Transverse colon (tissue), 4 donors: ENCODE data around the gene CDH13. TPM values are rescaled to one million over a fixed set of nuclear protein-coding genes. Genes with fewer than 3 reads are reported as not detected.

ENCODE experiments used
- DNase-seq: peaks from one replicate; pipeline ENCODE4 v3.0.0-alpha.2; 2019
- H3K27ac ChIP-seq, 4 donors: fragments of 200-600 bp; sonication (generic); 2 replicates each; pipeline ENCODE4 v1.5.1; 2016 to 2018; ENCODE audit warnings: inconsistent platforms in 4 of 4
- H3K27me3 ChIP-seq: fragments of 200-600 bp; sonication (generic); 2 replicates; pipeline ENCODE4 v1.5.1; 2017; ENCODE audit warnings: inconsistent platforms
- H3K36me3 ChIP-seq, 4 donors: fragments of 200-600 bp; sonication (generic); 2 replicates each; pipeline ENCODE4 v1.5.1; 2017 to 2019; ENCODE audit warnings: inconsistent platforms in 4 of 4
- H3K4me1 ChIP-seq, 4 donors: fragments of 200-600 bp; sonication (generic); 2 replicates each; pipeline ENCODE4 v1.5.1; 2017 to 2020; ENCODE audit warnings: inconsistent platforms in 4 of 4
- H3K4me3 ChIP-seq, 4 donors: fragments of 200-600 bp; sonication (generic); 1 replicate in 1 of 4; 2 replicates in 3 of 4; pipeline versions ENCODE4 v1.5.1 to v1.6.1; 2017 to 2019; ENCODE audit warnings: inconsistent platforms in 4 of 4
- H3K9me3 ChIP-seq, 2 donors: fragments of 200-600 bp; sonication (generic); 2 replicates each; pipeline ENCODE4 v1.5.1; 2017 to 2019; ENCODE audit warnings: inconsistent platforms in 2 of 2
- EP300 ChIP-seq: sonication (generic); formaldehyde crosslinking; IDR thresholded peaks from one replicate; pipeline ENCODE4 v1.6.1; 2017; ENCODE audit warnings: antibody characterized with exemption, low read depth
- POLR2A ChIP-seq: fragments of 450-650 bp; IDR thresholded peaks from one replicate; pipeline ENCODE4 v1.6.1; 2016; ENCODE audit warnings: antibody characterized with exemption, mild to moderate bottlenecking, moderate library complexity
- POLR2AphosphoS5 ChIP-seq, 3 donors: sonication (generic); formaldehyde crosslinking; IDR thresholded peaks; one replicate each; pipeline ENCODE4 v1.6.1; 2016; ENCODE audit warnings: antibody characterized with exemption in 3 of 3
- WGBS, 2 donors: methylation state at CpG; one replicate each; pipeline ENCODE4 v1.1.5; 2018; ENCODE audit warnings: low coverage in 1 of 2; 5-methylcytosine and 5-hydroxymethylcytosine counted together
- in situ Hi-C, 4 donors: fragments of 200-750 bp; cut with MboI; loops; one replicate each; pipeline versions ENCODE4 v1.15.0 to v1.15.1; 2017; ENCODE audit warnings: low sequenced_read_pairs in 3 of 4, low pct_ligation_motif_present in 1 of 4, low pct_unique_long_range_greater_than_20kb in 1 of 4
- intact Hi-C: fragments of 100-400 bp; cut with DNase I; formaldehyde crosslinking; loops from one replicate; pipeline ENCODE4 v1.15.1; 2023; ENCODE audit warnings: low total_unique reads
- total RNA-seq, 4 donors: library from RNA; depleted of rRNA; stranded (reverse); fragments of >200 nt; gene quantifications; one replicate each; pipeline ENCODE4 v1.1.0, GENCODE V29; 2016
- TF ChIP-seq, protein P1 (sequence below), 5 experiments: fragments of 200-600 bp in 3 of 5; fragments of 450-650 bp in 2 of 5; sonication (generic) in 3 of 5; IDR thresholded peaks; 1 replicate in 2 of 5; 2 replicates in 3 of 5; pipeline ENCODE4 v1.5.1; 2016 to 2017; ENCODE audit warnings: antibody characterized with exemption in 5 of 5, inconsistent platforms in 3 of 5, mild to moderate bottlenecking in 2 of 5, moderate library complexity in 1 of 5

The CDH13 gene
- total RNA-seq, 4 donors from 2014 or later = 3.8 to 28.1 (median 5.8) TPM

GRCh38 chr16:83116274-83116892, 489.6 kb downstream of the CDH13 start:
- no peak overlapping the region for H3K4me3 ChIP-seq
- H3K27ac ChIP-seq = no peak overlapping the region
- in situ Hi-C loops = no loop called here
- no peaks in the 10 kb centered on the region for H3K9me3 ChIP-seq
- no peaks in the 10 kb centered on the region for H3K36me3 ChIP-seq
- no peak for DNase-seq
- WGBS, 2 donors = 91 to 94% methylated on average over 4 to 8 of the region's 8 CpGs
- TF ChIP-seq EP300 (no peak), POLR2A (no peak), POLR2AphosphoS5 (IDR thresholded peaks at IDR 0.05) (no peak)
- TF ChIP-seq, protein P1, sequence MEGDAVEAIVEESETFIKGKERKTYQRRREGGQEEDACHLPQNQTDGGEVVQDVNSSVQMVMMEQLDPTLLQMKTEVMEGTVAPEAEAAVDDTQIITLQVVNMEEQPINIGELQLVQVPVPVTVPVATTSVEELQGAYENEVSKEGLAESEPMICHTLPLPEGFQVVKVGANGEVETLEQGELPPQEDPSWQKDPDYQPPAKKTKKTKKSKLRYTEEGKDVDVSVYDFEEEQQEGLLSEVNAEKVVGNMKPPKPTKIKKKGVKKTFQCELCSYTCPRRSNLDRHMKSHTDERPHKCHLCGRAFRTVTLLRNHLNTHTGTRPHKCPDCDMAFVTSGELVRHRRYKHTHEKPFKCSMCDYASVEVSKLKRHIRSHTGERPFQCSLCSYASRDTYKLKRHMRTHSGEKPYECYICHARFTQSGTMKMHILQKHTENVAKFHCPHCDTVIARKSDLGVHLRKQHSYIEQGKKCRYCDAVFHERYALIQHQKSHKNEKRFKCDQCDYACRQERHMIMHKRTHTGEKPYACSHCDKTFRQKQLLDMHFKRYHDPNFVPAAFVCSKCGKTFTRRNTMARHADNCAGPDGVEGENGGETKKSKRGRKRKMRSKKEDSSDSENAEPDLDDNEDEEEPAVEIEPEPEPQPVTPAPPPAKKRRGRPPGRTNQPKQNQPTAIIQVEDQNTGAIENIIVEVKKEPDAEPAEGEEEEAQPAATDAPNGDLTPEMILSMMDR (IDR thresholded peaks at IDR 0.05) = no peak
- H3K4me1 ChIP-seq = peaks cover 0 to 5% (median 0%) of the 10 kb centered on the region in 4 donors
- H3K27me3 ChIP-seq = no peaks in the 10 kb centered on the region
- intact Hi-C loops = no loop called here

GRCh38 chr16:83117810-83118209, 491.0 kb downstream of the CDH13 start:
- H3K4me1 ChIP-seq = peaks cover 0 to 5% (median 0%) of the 10 kb centered on the region in 4 donors
- no peaks in the 10 kb centered on the region for H3K27me3 ChIP-seq
- no peaks in the 10 kb centered on the region for H3K9me3 ChIP-seq
- DNase-seq = no peak
- in situ Hi-C loops (no loop called here), intact Hi-C loops (no loop called here)
- TF ChIP-seq POLR2AphosphoS5 (IDR thresholded peaks at IDR 0.05) (no peak), POLR2A (no peak), EP300 (no peak)
- TF ChIP-seq, protein P1 (IDR thresholded peaks at IDR 0.05) = no peak
- 89% methylated on average over 8 of the region's 8 CpGs; no CpG with 5 or more reads in 1 of the 2 donors for WGBS, 2 donors
- H3K4me3 ChIP-seq = no peak overlapping the region
- no peaks in the 10 kb centered on the region for H3K36me3 ChIP-seq
- H3K27ac ChIP-seq = no peak overlapping the region

DNA sequence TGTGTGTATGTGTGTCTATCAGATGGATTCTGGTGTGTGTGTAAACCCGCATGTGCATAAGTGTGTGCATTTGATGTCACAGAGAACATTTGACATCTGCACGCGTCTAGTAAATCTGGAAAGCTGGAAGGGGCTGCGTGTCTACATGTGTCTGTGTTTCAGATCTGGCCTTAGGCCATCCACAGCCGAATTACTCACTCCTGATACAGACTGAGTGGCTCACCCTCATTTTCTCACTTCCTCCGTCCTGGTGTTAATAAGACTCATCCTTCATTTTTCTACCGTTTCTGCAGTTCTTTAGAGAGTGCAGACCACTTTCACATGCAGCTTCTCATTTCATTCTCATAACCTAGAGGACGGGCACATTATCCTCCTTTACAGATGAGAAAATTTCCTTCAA, 491.6 kb downstream of the CDH13 start:
- Histone ChIP-seq H3K27me3 (no peaks in the 10 kb centered on the region), H3K4me3 (no peak overlapping the region), H3K4me1 (peaks cover 0 to 5% (median 0%) of the 10 kb centered on the region in 4 donors), H3K27ac (no peak overlapping the region), H3K36me3 (no peaks in the 10 kb centered on the region), H3K9me3 (no peaks in the 10 kb centered on the region)
- 78 to 88% methylated on average over 7 to 8 of the region's 8 CpGs for WGBS, 2 donors
- DNase-seq = no peak
- in situ Hi-C loops (no loop called here), intact Hi-C loops (no loop called here)
- TF ChIP-seq, protein P1 (IDR thresholded peaks at IDR 0.05) = no peak
- no peak for TF ChIP-seq POLR2A
- no peak for TF ChIP-seq POLR2AphosphoS5 (IDR thresholded peaks at IDR 0.05)
- no peak for TF ChIP-seq EP300

DNA sequence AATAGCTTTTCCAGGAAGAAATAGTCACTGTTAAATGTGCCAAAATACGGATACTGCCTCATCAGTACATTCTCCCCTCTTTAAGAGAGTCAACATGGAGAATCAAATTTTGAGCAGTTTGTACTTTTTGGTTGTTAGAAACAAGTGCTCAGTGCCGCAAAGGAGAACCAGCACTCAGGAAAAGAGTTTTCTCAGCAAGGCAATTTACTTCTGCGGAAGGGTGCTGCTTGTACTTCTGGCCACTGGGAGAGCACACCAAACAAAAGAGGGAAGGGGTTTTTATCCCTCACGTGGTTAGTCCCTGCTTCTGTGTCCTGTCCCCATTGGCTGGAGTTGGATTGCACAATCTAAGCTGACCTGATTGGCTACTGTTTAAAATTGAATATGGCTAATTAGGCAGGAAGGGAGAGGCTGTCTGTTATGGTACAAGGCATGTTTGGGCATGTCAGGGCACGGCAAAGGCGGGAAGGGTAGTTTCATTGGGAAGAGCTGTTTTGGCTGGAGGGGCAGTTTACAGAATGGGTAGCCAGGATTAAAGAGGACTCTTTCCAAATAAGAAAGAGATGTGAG, 499.3 kb downstream of the CDH13 start:
- in situ Hi-C loops = no loop called here
- no peak for DNase-seq
- TF ChIP-seq POLR2AphosphoS5 (IDR thresholded peaks at IDR 0.05) (no peak), EP300 (no peak), POLR2A (no peak)
- TF ChIP-seq, protein P1 (IDR thresholded peaks at IDR 0.05) = no peak
- Histone ChIP-seq H3K4me1 (no peaks in the 10 kb centered on the region), H3K36me3 (no peaks in the 10 kb centered on the region), H3K4me3 (no peak overlapping the region), H3K27me3 (no peaks in the 10 kb centered on the region), H3K9me3 (peaks cover 0 to 6% of the 10 kb centered on the region in 2 donors), H3K27ac (no peak overlapping the region)
- WGBS, 2 donors = 91 to 94% methylated on average over 3 to 6 of the region's 6 CpGs
- intact Hi-C loops = no loop called here
